ENCODE results near the gene TPK1. TPM values are rescaled to one million over a fixed set of nuclear protein-coding genes. Genes with fewer than 3 reads are reported as not detected.

TPK1 gene
- total RNA-seq, 4 donors from 2014 or later: 0.59 to 178 (median 8.8) TPM

DNA sequence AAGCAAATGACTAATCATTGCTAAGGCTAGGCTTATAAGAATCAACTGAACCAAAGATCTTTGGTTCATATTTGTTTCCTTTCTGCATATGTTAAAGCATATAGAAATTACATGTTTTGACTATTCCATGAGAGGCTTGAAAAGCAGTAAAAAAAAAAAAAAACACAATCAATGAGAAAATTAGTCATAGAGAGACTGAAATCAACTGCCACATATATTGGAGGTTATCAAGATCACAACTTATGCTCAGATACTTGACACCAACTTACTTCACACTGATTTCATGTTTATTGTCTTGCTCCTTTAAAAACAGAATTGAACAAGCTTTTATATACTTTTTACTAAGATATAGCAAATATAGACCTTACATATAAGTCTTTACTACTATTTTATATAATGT lies 161.3 kb downstream of the TPK1 start:
- intact Hi-C loops (cut with DNase I; ENCODE audit: low total_unique reads): no loop called here
- Histone ChIP-seq H3K36me3 (no peaks in the 10 kb centered on the region), H3K27me3 (no peaks in the 10 kb centered on the region), H3K4me1 (no peaks in the 10 kb centered on the region), H3K9me3 (no peaks in the 10 kb centered on the region), H3K4me3 (no peak overlapping the region), H3K27ac (no peak overlapping the region)
- DNase-seq: no peak
- no peak for TF ChIP-seq CTCF (IDR thresholded peaks at IDR 0.05)
- no peak for TF ChIP-seq POLR2A (IDR thresholded peaks at IDR 0.05)

DNA sequence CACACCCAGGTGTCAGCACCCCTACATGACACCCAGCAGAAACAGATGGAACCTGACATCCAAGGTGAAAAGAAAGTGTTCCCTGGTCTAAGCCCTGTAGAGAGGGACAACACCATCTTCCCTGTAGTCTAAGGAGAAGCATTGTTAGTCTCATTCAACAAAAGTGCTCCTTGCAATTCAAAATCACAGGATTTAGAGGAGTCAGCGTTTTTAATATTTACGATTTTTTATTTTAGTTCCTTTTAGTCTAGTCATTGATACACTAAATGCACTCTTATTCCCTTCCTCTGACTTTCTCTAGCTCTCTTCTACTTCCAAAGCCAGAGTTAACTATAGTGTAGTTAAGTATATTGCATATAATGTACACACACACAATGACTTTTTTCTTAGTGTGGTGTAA lies 163.0 kb downstream of the TPK1 start:
- Histone ChIP-seq H3K4me3 (no peak overlapping the region), H3K4me1 (no peaks in the 10 kb centered on the region), H3K9me3 (no peaks in the 10 kb centered on the region), H3K27ac (no peak overlapping the region), H3K36me3 (no peaks in the 10 kb centered on the region), H3K27me3 (no peaks in the 10 kb centered on the region)
- no peak for DNase-seq
- intact Hi-C loops (cut with DNase I; ENCODE audit: low total_unique reads): no loop called here
- TF ChIP-seq CTCF (IDR thresholded peaks at IDR 0.05) (no peak), POLR2A (IDR thresholded peaks at IDR 0.05) (no peak)

GRCh38 chr7:144671429-144671828 lies 164.4 kb downstream of the TPK1 start:
- Histone ChIP-seq H3K4me3 (no peak overlapping the region), H3K36me3 (no peaks in the 10 kb centered on the region), H3K9me3 (no peaks in the 10 kb centered on the region), H3K27ac (no peak overlapping the region), H3K27me3 (no peaks in the 10 kb centered on the region), H3K4me1 (no peaks in the 10 kb centered on the region)
- intact Hi-C loops (cut with DNase I; ENCODE audit: low total_unique reads): no loop called here
- no peak for DNase-seq
- no peak for TF ChIP-seq CTCF (IDR thresholded peaks at IDR 0.05)
- TF ChIP-seq POLR2A (IDR thresholded peaks at IDR 0.05): no peak

DNA sequence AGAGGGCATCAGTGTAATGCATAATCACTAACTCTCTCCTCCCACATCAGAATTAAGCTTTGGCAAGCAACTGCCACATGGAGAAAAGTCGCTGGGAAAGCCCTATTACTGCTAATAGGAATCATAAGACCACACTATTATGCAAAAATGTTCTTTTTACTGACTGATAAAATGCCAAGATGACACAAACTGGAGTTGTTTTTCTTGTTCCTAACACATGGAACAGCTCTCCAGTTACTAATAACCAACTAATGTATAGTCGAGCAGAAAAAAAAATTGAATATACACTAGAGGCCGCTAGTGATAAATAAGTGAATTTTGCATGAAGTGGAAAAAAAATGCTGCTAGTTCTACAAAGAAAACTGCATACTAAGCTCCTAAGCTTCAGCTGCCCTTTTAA lies 165.6 kb downstream of the TPK1 start:
- H3K27me3 ChIP-seq: no peaks in the 10 kb centered on the region
- H3K36me3 ChIP-seq: no peaks in the 10 kb centered on the region
- H3K27ac ChIP-seq: no peak overlapping the region
- H3K9me3 ChIP-seq: no peaks in the 10 kb centered on the region
- H3K4me3 ChIP-seq: no peak overlapping the region
- intact Hi-C loops (cut with DNase I; ENCODE audit: low total_unique reads): no loop called here
- H3K4me1 ChIP-seq: no peaks in the 10 kb centered on the region
- no peak for DNase-seq
- no peak for TF ChIP-seq CTCF (IDR thresholded peaks at IDR 0.05)
- TF ChIP-seq POLR2A (IDR thresholded peaks at IDR 0.05): no peak

- Histone ChIP-seq H3K4me1 (no peaks in the 10 kb centered on the region), H3K9me3 (no peaks in the 10 kb centered on the region), H3K27me3 (no peaks in the 10 kb centered on the region), H3K4me3 (no peak overlapping the region), H3K27ac (no peak overlapping the region), H3K36me3 (no peaks in the 10 kb centered on the region)
- intact Hi-C loops (cut with DNase I; ENCODE audit: low total_unique reads): no loop called here
- TF ChIP-seq POLR2A (IDR thresholded peaks at IDR 0.05): no peak
- TF ChIP-seq CTCF (IDR thresholded peaks at IDR 0.05): no peak
- no peak for DNase-seq
These were observed 167.3 kb downstream of the TPK1 start for GRCh38 chr7:144668503-144668902.

Measured in uterus (tissue), 4 donors.